Breast epithelium (tissue), 4 donors: ENCODE measurements around the gene CCDC39. TPM values are rescaled to one million over a fixed set of nuclear protein-coding genes. Genes with fewer than 3 reads are reported as not detected.
"Not testable (repeated sequence)": the region's sequence is repeated elsewhere in the genome, so short reads cannot be mapped to it uniquely, and the experiment has no call there.

ENCODE experiments used
- DNase-seq, 2 donors: peaks; one replicate each; pipeline ENCODE4 v3.0.0-alpha.2; 2019; ENCODE audit warnings: low spot score in 2 of 2
- H3K27ac ChIP-seq, 2 donors: fragments of 200-600 bp; sonication (generic) in 1 of 2; one replicate each; pipeline ENCODE4 v1.5.1; 2016 to 2019; ENCODE audit warnings: mild to moderate bottlenecking in 1 of 2
- H3K27me3 ChIP-seq, 2 donors: fragments of 200-600 bp; sonication (generic) in 1 of 2; one replicate each; pipeline versions ENCODE4 v1.5.1 to v1.6.0; 2017 to 2019; ENCODE audit warnings: control low read depth in 1 of 2, mild to moderate bottlenecking in 1 of 2
- H3K36me3 ChIP-seq: fragments of 200-600 bp; one replicate; pipeline ENCODE4 v1.5.1; 2019
- H3K4me1 ChIP-seq, 2 donors: fragments of 200-600 bp; sonication (generic); one replicate each; pipeline ENCODE4 v1.5.1; 2016 to 2019; ENCODE audit warnings: control low read depth in 1 of 2
- H3K4me3 ChIP-seq, 3 donors: fragments of 200-600 bp; sonication (generic); 1 replicate in 2 of 3; 2 replicates in 1 of 3; pipeline ENCODE4 v1.5.1; 2016 to 2019; ENCODE audit warnings: mild to moderate bottlenecking in 3 of 3, moderate library complexity in 2 of 3
- H3K9me3 ChIP-seq, 2 donors: fragments of 200-600 bp; sonication (generic) in 1 of 2; one replicate each; pipeline ENCODE4 v1.5.1; 2016 to 2019; ENCODE audit warnings: control low read depth in 1 of 2
- POLR2A ChIP-seq: fragments of 450-650 bp; IDR thresholded peaks from one replicate; pipeline ENCODE4 v1.6.1; 2016; ENCODE audit warnings: antibody characterized with exemption, mild to moderate bottlenecking, moderate library complexity
- POLR2AphosphoS5 ChIP-seq, 3 donors: sonication (generic); formaldehyde crosslinking; IDR thresholded peaks; one replicate each; pipeline ENCODE4 v1.6.1; 2017; ENCODE audit warnings: antibody characterized with exemption in 3 of 3
- intact Hi-C: fragments of 100-400 bp; cut with DNase I; formaldehyde crosslinking; loops from one replicate; pipeline ENCODE4 v1.15.1; 2023; ENCODE audit warnings: low total_unique reads
- total RNA-seq, 3 donors: library from RNA; depleted of rRNA; stranded (reverse); fragments of >200 nt; gene quantifications; one replicate each; pipeline ENCODE4 v1.1.0, GENCODE V29; 2016
- TF ChIP-seq, protein P1 (sequence below), 3 donors: fragments of 450-650 bp; IDR thresholded peaks; one replicate each; pipeline ENCODE4 v1.5.1; 2016 to 2017; ENCODE audit warnings: antibody characterized with exemption in 3 of 3, mild to moderate bottlenecking in 3 of 3, moderate library complexity in 3 of 3

Gene CCDC39
- total RNA-seq, 3 donors from 2014 or later, result 0.32 to 0.33 TPM; not detected in 1

GRCh38 chr3:180630371-180630770 is 48.9 kb downstream of the CCDC39 start:
- Histone ChIP-seq H3K27me3 (no peaks in the 10 kb centered on the region), H3K36me3 (no peaks in the 10 kb centered on the region), H3K4me3 (no peak overlapping the region), H3K4me1 (no peaks in the 10 kb centered on the region), H3K27ac (no peak overlapping the region), H3K9me3 (no peaks in the 10 kb centered on the region)
- TF ChIP-seq POLR2A, result no peak
- TF ChIP-seq, protein P1, sequence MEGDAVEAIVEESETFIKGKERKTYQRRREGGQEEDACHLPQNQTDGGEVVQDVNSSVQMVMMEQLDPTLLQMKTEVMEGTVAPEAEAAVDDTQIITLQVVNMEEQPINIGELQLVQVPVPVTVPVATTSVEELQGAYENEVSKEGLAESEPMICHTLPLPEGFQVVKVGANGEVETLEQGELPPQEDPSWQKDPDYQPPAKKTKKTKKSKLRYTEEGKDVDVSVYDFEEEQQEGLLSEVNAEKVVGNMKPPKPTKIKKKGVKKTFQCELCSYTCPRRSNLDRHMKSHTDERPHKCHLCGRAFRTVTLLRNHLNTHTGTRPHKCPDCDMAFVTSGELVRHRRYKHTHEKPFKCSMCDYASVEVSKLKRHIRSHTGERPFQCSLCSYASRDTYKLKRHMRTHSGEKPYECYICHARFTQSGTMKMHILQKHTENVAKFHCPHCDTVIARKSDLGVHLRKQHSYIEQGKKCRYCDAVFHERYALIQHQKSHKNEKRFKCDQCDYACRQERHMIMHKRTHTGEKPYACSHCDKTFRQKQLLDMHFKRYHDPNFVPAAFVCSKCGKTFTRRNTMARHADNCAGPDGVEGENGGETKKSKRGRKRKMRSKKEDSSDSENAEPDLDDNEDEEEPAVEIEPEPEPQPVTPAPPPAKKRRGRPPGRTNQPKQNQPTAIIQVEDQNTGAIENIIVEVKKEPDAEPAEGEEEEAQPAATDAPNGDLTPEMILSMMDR (IDR thresholded peaks at IDR 0.05), result no peak
- no peak for TF ChIP-seq POLR2AphosphoS5 (IDR thresholded peaks at IDR 0.05)
- intact Hi-C loops, result no loop called here
- no peak for DNase-seq

GRCh38 chr3:180626844-180627243 is 52.4 kb downstream of the CCDC39 start:
- TF ChIP-seq, protein P1 (IDR thresholded peaks at IDR 0.05), result no peak
- TF ChIP-seq POLR2AphosphoS5 (IDR thresholded peaks at IDR 0.05) (no peak), POLR2A (no peak)
- H3K4me3 ChIP-seq, result no peak overlapping the region
- no peak for DNase-seq
- no peak overlapping the region for H3K27ac ChIP-seq
- H3K36me3 ChIP-seq, result no peaks in the 10 kb centered on the region
- H3K9me3 ChIP-seq, result no peaks in the 10 kb centered on the region
- no peaks in the 10 kb centered on the region for H3K4me1 ChIP-seq
- intact Hi-C loops, result no loop called here
- no peaks in the 10 kb centered on the region for H3K27me3 ChIP-seq

DNA sequence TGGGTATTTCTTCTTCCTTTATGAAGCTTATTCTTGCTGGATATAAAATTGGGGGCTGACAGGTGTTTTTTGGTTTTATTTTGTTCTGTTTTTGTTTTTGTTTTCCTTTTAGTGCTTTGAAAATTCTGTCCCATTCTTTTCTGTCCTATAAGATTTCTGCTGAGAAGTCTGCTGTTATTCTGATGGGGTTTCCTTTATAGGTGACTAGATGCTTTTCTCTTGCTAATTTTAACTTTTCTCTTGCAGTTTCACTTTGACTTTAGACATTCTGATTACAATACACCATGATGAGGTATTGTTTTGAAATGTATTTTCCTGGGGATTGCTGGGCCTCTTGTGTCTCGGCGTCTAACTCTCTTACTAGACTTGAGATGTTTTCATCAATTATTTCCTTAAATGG is 54.6 kb downstream of the CCDC39 start:
- Histone ChIP-seq H3K4me3 (no peak overlapping the region), H3K4me1 (no peaks in the 10 kb centered on the region), H3K36me3 (no peaks in the 10 kb centered on the region), H3K27me3 (no peaks in the 10 kb centered on the region), H3K27ac (no peak overlapping the region), H3K9me3 (no peaks in the 10 kb centered on the region)
- intact Hi-C loops, result no loop called here
- no peak for DNase-seq
- TF ChIP-seq POLR2AphosphoS5 (IDR thresholded peaks at IDR 0.05) (no peak), POLR2A (no peak)
- TF ChIP-seq, protein P1 (IDR thresholded peaks at IDR 0.05), result no peak

DNA sequence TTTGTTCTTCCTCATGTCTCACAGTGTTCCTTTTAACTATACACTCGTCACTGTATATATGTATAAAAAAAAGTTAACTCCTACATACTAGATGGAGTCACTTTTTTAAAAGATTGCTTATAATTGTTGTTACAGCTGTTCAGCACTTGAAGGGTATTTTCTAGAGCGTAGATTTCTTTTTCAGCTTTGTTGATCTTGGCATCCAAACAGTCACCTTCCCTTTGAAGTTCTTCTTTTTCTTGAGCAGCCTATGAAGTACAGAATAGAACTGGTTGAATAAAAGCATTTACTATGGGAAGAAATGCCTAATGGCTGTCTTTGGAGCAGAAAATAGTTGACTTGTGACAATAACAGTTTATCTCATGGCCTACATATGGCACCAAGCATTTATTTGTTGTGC is 59.6 kb downstream of the CCDC39 start:
- no peak for TF ChIP-seq POLR2A
- TF ChIP-seq POLR2AphosphoS5 (IDR thresholded peaks at IDR 0.05), result no peak
- TF ChIP-seq, protein P1 (IDR thresholded peaks at IDR 0.05), result no peak
- Histone ChIP-seq H3K4me3 (no peak overlapping the region), H3K27me3 (no peaks in the 10 kb centered on the region), H3K4me1 (no peaks in the 10 kb centered on the region), H3K27ac (no peak overlapping the region), H3K9me3 (no peaks in the 10 kb centered on the region), H3K36me3 (no peaks in the 10 kb centered on the region)
- intact Hi-C loops, result no loop called here
- DNase-seq, result no peak

DNA sequence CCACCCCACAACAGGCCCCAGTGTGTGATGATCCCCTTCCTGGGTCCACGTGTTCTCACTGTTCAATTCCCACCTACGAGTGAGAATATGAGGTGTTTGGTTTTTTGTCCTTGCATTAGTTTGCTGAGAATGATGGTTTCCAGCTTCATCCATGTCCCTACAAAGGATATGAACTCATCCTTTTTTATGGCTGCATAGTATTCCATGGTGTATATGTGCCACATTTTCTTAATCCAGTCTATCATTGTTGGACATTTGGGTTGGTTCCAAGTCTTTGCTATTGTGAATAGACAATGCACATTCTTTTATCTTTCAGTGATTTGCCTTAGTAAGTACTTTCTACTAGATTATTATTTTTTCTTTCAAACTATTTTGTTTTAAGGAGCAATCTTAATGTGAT is 60.7 kb downstream of the CCDC39 start:
- H3K27ac ChIP-seq, H3K4me1 ChIP-seq, H3K4me3 ChIP-seq, DNase-seq, H3K36me3 ChIP-seq, H3K9me3 ChIP-seq, intact Hi-C loops, H3K27me3 ChIP-seq: not testable (repeated sequence)

DNA sequence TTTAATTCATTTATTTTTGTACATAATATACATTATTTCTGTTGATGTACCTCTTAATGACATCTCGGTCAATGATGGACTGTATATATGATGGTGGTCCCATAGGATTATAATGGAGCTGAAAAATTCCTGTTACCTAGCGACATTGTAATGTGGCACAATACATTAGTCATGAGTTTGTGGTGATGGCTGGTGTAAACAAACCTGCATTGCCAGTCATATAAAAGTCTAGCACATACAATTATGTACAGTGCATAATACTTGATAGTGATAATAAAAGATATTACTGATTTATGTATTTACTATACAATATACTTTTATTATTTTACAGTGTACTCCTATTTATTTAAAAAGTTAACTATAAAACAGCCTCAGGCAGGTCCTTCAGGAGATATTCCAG is 62.2 kb downstream of the CCDC39 start:
- no peak overlapping the region for H3K4me3 ChIP-seq
- TF ChIP-seq, protein P1 (IDR thresholded peaks at IDR 0.05), result no peak
- no peak for TF ChIP-seq POLR2AphosphoS5 (IDR thresholded peaks at IDR 0.05)
- no peak for TF ChIP-seq POLR2A
- no peaks in the 10 kb centered on the region for H3K27me3 ChIP-seq
- no peaks in the 10 kb centered on the region for H3K4me1 ChIP-seq
- no peaks in the 10 kb centered on the region for H3K9me3 ChIP-seq
- intact Hi-C loops, result no loop called here
- no peak overlapping the region for H3K27ac ChIP-seq
- DNase-seq, result no peak
- H3K36me3 ChIP-seq, result peaks cover 7% of the 10 kb centered on the region
